T follicular helper cell (primary cell): ENCODE results near the gene EPB41.
"Not testable (repeated sequence)": the region's sequence is repeated elsewhere in the genome, so short reads cannot be mapped to it uniquely, and the experiment has no call there.

Source experiments
- DNase-seq: peaks from one replicate; pipeline ENCODE4 v3.0.0-alpha.2; 2020; ENCODE audit warnings: low read depth
- total RNA-seq, 2 experiments: gene quantifications; one replicate each; lab custom pipeline; 2026; lab: John Stamatoyannopoulos, UW

The EPB41 gene
- total RNA-seq: 223 to 656 reads per million in 2 experiments

DNA sequence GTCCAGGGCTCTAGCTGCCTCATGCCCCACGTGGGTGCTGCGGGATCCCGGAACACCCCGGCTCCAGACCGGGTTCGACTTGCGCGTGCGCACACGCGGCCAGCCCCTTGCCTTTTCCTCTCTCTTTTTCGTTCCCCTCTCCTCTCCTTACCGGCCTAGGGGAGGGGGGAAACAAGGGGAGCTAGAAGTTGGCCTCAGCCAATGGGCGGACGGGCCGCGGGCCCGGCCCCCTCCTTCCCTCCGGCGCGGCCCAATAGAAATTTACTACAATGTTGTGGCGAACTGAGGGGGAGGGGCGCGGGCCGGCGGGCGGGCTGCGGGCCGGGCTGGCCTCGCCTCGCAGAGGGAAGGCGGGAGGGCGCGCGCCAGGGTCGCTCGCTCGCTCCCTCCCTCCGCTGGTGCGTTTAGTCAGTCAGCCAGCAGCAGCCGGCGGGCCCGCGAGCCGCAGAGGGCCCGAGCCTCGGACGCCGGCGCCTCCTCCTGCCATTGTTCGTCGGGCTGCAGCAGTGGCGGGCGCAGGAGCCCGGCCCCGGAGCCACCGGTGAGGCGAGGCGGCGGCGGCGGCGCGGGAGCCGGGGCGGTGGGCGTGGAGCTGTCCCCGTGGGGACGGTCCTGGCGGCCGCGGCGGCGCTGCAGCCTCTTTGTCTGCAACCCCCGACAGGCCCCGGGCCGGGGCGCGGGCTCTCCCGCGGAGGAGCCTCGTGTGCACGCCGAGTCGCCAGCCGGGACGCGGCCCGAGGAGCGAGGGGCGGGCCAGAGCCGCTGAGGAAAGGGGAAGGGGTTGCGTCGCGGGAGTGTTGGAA, at the start of gene EPB41:
TSS of gene EPB41 (plus strand) at position 342 of the 803 bp plus-strand sequence. CDS start 72,869 bp downstream, outside the sequence.
- peak; percentile 79 for DNase-seq

DNA sequence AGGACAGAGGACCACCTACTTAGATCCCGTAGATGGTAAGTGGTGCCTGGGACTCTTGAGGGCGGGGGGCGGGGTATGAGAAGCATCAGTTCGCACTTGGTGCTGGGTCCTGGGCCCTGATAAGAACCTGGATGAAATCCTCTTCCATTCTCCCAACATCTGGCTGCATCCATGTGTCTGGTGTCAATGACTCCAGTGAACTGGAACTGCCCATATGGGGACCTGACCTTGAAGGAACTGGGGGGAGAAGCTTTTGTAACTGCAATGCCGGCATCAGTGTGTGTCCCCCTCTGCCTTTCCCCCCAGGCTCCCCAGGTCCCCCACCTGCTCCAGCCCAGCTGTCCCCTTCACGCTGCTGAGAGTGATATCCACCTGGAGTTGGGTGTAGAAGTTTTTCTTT, 49.7 kb upstream of the EPB41 start:
- no peak for DNase-seq

DNA sequence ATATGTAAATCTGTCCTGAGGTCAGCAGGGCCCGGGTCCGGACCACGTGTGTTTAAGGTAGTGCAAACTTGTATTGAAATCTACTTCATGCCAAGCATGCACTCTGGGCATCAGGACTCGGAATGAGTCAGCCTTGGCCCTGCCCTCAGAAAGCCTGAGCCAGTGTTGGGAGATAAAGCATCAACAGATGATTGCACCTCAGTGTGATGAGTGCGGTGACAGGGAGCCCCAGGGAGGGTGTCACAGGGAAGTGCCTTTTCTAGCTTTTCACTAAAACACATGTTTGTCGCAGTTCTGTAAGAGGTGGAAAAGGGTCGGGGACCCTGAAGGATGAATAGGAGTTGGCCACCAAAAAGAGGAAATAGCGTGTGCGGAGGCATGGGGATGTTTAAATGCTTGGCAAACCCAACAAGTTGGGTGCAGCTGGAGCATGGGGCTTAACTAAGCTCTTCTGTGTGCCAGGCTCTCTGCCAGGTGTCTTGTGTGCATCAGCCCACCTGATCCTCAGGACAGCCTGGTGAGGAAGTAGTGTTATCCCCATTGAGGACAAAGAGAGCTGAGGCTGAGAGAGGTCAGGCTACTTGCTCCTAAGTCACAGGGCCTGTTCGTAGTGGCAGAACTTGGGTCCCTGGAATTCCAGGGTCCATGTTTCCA, 48.2 kb upstream of the EPB41 start:
- DNase-seq: no peak

DNA sequence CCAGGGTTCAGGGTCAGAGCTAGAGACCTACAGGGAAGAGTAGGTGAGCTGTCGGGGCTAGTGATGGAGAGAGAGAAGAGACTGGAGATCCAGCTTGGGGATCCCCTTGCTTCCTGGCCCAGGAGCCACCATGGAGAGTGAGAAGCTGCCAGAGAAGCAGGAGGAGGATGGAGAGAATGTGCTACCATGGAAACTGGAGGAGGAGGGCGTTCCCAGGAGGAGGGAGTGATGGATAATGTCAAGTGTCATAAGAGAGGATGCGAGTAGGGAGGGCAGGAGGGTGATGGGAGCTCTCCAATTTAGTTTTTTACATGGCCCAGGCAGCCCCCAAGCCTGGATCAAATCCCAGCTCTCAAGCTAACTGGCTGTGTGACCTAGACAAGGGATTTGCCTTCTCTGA, 46.5 kb upstream of the EPB41 start:
- DNase-seq: no peak

DNA sequence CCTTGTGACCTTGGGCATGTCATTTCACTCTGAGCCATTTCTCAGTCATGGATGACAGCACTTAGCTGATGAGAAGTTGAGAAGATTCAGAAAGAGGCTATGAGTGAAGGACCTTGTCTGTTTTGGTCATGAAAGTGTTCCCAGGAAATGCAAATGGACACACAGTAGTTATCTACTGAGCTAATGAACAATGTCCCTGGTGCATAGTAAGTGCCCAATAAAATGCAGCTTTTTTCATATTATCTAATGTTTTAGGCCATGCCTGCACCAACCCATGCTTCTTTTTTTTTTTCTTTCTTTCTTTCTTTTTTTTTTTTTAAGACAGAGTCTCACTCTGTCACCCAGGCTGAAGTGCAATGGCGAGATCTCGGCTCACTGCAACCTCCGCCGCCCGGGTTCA, 44.4 kb upstream of the EPB41 start:
- DNase-seq: no peak

DNA sequence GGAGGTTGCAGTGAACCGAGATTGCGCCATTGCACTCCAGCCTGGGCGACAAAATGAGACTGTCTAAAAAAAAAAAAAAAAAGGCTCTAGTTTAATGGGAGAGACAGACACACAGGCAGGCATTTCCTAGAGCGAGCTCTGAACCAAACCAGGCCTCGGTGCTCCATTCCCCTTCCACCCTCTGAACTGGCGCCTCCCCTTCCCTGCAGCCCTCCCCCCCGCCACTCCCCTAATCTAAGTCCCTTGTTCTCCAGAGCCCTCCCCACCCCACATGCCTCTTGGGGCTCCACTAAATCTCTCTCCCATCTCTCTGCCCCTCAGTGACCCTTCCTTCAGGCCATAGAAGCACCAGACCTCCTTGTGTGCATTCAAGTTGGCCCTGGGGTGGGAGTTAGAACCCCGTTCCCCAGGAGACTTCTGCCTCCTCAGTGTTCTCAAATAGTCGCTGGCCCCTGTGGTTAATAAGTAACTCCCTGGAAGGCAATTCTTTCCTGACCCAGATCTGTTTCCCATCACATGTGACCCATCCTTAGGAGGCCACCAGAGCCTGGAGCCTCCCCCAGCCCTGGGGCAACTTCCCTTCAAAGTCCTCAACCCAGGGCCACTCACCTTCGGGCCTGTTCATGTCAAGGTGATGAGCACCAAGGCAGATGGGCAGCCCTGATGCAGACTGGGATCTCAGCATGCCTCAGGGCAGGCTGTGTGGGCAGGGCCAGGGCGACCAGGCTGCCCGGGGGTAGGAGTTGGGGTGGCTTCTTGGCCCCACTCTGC, 42.6 kb upstream of the EPB41 start:
- no peak for DNase-seq

DNA sequence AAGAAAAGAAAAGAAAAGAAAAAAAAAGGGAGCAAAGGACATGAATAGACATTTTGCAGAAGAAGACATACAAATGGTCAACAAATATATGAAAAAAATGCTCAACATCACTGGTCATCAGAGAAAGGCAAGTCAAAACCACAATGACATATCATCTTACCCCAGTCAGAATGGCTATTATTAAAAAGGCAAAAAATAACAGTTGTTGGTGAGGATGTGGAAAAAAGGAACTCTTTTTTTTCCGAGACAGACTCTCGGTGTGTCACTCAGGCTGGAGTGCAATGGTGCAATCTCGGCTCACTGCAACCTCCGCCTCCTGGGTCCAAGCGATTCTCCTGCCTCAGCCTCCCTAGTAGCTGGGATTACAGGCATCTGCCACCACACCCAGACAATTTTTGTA, 39.2 kb upstream of the EPB41 start:
- not testable (repeated sequence) for DNase-seq

DNA sequence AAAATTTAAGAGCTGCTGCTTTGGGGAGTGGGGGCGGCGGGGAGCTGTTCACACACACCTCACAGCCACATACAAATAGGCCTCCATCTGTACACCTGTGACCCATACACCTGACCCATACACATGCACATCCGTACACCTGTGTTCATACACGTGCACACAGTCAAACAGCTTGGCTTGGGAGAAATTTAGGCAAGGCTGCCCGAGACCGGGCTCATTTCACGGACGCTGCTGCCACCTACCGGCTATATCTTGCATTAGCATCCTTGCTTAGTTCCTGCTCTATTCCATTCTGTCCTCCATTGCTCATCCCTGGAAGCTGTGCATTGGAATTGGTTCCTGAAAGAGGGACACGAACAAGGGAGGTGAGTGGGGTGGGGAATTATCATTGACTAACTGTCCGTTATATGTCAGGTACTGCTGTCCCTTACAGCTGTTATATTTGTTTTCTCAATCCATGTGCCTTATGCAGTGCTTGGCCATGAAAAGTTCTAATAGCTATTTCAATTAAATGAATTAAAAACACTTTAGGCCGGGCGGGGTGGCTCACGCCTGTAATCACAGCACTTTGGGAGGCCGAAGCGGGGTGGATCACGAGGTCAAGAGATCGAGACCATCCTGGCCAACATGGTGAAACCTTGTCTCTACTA, 37.1 kb upstream of the EPB41 start:
- peak; percentile 62 for DNase-seq

DNA sequence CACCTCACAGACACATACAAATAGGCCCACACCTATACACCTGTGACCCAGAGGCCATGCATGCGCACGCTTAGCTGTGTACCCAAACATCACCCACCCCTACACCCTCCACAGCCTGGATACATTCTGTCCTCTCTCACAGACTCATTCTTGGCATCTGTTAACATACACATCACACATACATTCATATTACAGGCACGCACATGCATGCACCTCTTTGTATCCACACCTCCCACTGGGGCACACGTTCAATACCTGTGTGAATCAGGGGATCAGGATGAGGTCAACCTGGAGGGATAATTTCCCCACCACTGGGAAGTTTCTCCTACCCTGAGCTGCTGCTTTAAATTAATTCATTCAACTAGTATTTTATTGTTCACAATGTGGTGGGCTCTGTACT, 35.6 kb upstream of the EPB41 start:
- DNase-seq: no peak

DNA sequence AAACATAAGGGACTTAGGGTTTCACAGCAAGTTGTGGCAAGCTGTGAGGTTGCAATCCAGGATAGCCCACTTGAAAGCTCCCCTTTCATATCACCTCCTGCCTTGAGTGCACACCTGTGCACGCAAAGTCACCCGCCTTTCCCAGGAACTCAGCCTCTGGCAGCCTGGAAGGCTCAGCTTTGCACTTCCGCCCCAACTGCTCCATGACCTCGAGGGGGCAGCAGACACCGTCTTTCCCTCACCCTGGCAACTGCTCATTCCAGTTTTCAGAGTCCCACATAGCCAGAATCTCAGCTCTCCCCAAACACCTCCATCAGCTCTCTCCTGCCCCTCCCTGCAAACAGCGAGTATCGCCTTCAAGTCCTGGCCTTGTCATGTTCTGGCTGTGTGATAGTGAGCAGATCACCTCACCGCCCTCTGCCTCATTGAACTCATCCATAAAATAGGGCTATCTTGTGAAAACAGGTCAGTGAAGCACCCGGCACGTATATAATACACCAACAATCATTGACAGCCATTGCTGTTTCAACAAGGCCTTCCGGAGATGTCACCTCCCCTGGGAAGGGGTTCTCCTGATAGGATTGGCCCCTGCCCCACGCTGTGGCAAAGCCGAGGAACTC, 32.2 kb upstream of the EPB41 start:
- peak; percentile 72 for DNase-seq

DNA sequence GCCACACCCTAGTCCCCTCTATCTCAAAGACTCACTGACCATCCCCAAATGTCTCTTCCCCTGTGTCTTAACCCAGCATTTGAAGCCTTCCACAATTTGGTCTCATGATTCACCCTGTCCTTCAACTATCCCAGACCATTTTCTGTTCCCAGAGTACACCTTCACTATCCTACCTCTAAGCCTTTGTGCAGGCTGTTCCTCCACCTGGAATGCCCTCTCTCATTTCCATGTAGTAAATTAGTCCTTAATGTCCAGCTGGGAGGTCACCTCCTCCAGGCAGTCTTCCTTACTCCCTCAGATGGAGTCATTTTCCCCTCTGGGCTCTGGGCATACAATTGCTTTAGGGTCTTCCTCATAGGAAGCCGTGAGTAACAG, 31.1 kb upstream of the EPB41 start:
- no peak for DNase-seq

DNA sequence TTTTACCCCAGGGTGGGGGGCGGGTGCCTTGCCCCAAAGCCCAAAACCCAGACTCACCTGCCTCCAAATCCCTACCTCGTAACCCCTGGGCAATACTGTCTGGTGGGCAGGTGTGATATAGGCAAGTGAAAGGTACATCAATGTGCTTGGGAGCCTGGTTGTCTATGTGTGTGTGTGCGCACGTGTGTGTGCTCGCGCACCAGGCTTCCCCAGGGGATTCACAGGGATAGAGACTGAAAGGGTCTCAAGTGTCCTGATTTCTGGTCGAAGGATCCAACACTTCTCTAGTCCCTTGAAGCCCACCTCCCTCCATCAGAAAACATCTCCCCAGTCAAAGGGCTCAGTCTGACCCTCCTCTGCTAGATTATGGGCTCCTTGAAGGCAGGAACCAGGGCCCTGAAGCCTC, 28.9 kb upstream of the EPB41 start:
- no peak for DNase-seq

DNA sequence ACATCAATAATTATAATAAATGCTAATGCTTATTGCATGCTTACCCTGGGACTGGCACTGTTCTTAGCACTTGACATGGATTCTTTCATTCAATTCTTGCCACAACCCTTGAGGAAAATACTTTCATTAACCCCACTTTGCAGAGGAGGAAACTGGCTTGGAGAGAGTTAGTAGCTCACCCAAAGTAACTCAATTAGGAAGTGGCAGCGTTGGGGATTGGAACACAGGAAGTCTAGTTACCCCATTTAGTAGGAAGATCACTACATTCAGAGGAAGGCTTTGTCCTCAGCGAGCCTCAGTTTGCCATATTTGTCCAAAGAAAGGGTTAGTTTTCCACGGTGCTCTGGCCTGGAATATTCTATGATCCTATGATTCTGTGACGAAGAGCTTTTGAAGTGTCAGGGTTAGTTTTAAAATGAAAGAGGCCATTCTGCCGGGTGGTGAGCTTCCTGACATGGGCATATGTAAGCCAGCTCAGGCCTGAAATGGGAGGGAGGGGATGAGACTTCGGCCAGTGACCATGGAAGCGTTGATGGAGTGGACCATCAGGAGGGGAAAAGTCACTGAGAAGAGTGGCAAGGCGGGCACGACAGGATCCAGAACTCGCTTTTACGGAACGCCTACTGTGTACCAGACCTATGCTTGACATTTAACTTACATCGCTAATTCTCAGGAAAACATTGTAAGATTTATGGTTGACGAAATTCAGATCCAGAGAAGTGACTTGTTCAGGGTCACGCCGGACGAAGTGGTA, 28.2 kb upstream of the EPB41 start:
- no peak for DNase-seq

DNA sequence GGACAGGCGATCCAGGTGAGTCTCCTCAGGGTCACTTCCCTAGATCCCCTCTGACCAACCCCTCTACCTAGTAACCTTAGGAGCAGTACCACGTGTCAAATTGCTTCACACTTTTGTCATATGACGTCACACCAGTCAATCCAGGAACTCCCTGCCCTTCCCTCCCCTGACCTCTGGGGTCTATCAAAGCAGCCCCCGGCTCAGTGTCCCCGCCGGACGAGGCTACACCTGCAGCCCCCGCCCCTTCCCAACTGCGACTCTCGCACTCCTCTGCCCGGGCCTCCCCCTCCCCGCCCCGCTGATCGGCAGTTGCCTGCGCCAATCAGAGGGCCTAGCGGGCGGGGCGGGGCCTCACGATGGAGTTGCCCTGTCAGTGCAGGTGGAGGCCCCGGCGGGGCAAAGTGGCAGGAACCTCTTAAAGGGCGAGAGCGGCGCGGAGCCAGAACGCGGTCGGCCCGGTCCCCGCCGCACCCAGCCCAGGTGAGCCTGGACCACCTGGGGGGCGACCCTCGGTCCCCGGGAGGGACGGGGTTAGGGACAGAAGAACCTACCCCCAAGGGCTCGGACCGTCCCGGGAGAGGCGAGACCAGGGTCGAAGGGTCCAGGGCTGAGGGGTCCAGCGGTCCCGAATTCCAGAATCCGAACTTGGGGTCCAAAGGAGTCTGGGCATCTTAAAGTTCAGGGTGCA, 27.5 kb upstream of the EPB41 start:
- peak; percentile 88 for DNase-seq

DNA sequence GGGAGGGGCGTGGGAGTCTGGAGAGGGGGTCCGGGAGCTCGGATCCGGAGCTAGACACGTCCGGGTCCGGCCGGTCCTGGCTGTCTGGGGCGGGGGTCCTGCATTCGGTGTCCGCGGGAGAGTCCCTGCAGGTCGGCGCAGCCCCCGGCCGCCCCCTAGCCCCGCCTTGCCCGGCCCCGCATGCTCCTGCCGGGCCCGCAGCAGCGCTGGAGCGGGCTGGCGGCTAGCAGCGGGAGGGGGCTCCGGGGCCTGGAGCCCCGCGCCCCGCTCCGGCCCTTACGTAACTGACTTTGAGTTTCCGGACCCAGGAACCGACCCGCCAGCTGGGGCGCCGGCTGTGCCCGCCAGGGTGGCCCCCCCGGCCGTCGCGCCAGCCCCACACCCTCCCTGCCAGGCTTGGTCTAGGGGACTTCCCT, 26.9 kb upstream of the EPB41 start:
- DNase-seq: peak; percentile 57

DNA sequence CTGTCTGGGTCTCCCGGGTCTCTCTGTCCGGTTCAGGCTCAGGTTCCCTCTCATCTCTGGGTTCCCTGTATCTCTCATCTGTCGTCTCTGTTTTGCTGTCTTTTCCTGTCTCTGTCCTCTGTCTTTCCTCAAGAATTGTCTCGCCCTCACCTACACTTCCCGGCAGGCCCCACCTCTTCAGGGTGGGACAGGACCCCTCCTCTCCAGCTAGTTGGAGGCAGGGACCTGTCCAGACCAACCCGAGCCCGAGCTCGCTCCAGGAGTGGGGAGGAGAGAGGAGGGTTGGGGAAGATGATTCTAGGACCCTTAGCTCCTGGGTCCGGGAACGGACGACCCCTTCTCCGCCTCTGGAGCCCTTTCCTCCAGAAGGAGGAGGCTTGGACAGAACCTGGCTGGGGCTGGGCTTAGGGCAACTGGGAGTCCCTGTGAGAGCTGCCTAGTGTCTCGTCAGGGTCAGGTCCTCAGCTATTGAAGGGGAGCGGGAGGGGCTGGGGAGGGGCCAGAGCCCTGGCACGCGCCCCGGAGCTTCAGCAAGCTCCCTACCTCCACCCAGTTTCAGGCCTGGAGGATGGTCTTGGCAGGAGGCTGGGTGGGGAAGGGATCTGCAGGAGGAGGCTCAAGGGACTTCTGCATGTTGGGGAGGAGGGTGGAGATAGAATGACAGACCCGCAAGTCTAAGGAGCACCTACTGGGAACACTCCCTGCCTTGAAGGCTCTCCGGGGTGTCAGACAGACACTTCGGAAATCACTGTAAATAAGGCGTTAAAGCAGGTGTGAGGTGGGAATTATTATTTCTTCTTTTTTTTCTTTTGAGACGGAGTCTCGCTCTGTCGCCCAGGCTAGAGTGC, 26.3 kb upstream of the EPB41 start:
- DNase-seq: no peak

DNA sequence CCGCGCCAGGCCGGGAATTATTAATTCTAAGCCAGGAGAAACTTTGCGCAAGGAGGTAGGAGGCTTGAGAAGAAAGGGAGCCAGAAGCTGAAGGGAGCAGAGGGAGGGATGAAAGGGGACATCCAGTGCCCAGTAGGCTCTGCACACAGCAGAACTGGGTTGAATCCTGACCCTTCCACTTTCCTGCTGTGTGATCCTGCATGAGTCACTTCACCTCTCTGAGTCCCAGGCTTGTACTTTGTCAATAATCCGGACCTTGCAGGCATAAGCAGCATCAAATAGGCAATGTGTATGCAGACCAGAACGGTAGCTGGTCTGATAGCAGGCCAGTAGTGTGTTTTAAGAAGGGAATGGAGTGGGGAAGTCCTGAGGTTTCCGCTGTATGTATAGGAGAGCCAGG, 25.5 kb upstream of the EPB41 start:
- DNase-seq: no peak

DNA sequence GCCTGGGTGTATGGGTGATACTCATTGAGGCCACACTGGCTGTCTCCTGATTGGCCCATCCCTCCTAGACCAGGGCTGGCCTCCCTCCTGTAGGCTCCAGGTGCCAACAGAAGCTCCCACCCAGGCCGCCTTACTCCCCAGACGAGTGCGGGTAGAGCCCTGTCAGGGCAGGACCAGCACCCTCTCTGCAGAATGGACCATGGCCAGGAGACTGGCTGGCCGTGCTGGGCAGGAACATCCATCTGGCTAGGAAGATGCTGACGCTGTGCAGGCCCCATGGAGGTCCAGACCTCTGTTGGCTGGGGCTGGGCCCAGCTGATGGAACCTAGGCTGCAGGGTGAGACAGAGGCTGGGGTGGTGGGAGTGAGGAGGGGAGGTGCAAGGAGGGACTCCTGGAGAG, 25.0 kb upstream of the EPB41 start:
- DNase-seq: no peak

DNA sequence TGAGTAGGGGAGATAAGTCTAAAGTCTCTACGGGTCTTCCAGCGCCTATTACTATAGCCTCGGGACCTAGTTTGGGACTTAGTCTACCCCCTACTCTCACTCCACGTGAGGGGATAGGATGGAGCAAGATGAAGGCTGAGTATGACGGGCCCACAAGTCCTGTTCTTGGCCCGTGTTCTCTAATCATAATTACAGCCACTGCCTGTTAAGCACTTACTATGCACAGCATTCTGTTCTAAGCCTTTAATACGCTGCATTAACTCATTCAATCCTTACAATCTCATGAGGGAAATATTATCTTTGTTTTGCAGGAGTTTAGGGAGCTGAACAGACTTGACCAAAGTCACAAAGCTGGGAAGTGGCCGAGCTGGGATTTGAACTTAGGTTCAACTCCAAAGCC, 23.9 kb upstream of the EPB41 start:
- no peak for DNase-seq

DNA sequence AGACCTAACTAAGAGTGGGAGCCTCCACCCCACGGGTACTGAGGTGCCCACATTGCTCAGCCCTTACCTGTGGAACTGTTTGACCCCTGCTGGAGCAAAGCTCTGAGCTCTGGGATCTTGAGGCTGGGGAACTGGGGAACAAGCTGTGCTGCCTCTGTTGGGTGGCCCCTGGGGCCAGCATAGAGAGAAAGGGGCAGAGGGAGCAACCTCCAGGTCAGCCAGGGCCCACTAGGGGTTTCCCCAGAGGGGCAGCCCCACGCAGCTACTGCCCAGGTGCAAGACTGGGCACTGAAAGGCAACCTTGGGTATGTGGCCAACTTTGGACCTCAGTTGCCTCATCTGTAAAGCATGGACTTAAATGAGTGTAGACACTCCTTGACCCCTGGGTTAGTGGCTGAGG, 23.5 kb upstream of the EPB41 start:
- DNase-seq: no peak
